Activated CD8-positive, alpha-beta memory T cell treated with anti-CD3 and anti-CD28 coated beads for 48 hours (primary cell): ENCODE data around the gene GRHPR.

Source experiments
- DNase-seq, 3 experiments: peaks; one replicate each; pipeline ENCODE4 v3.0.0-alpha.2; 2020; ENCODE audit warnings: low read depth in 2 of 3, low spot score in 2 of 3

The GRHPR gene

GRCh38 chr9:37398464-37399025, 24.0 kb upstream of the GRHPR start:
- DNase-seq, result no peak

GRCh38 chr9:37399336-37399735, 23.2 kb upstream of the GRHPR start:
- DNase-seq, result no peak

GRCh38 chr9:37404590-37404989, 17.9 kb upstream of the GRHPR start:
- no peak for DNase-seq

- DNase-seq, result no peak
Measured at GRCh38 chr9:37405350-37405749, 17.1 kb upstream of the GRHPR start.

- no peak for DNase-seq
Measured at GRCh38 chr9:37405764-37406380, 16.6 kb upstream of the GRHPR start.

- no peak for DNase-seq
Measured at GRCh38 chr9:37406603-37407401, 15.7 kb upstream of the GRHPR start.

GRCh38 chr9:37407468-37407867, 15.0 kb upstream of the GRHPR start:
- no peak for DNase-seq

- peak in 2 of 3 experiments; percentile 39 to 41 for DNase-seq
Measured at GRCh38 chr9:37408933-37409710, 13.4 kb upstream of the GRHPR start.

GRCh38 chr9:37410354-37410861, 12.1 kb upstream of the GRHPR start:
- DNase-seq, result no peak

- no peak for DNase-seq
Measured at GRCh38 chr9:37410969-37411785, 11.3 kb upstream of the GRHPR start.

- DNase-seq, result no peak
Measured at GRCh38 chr9:37412431-37413151, 9.9 kb upstream of the GRHPR start.

- DNase-seq, result no peak
Measured at GRCh38 chr9:37413311-37413710, 9.2 kb upstream of the GRHPR start.

GRCh38 chr9:37414503-37414943, 8.0 kb upstream of the GRHPR start:
- no peak for DNase-seq

GRCh38 chr9:37415011-37415719, 7.3 kb upstream of the GRHPR start:
- DNase-seq, result peak; percentile 47 to 60 (median 48)

- DNase-seq, result no peak
Measured at GRCh38 chr9:37417252-37417803, 5.2 kb upstream of the GRHPR start.

GRCh38 chr9:37417857-37418618, 4.5 kb upstream of the GRHPR start:
- DNase-seq, result no peak

GRCh38 chr9:37419204-37419603, 3.3 kb upstream of the GRHPR start:
- DNase-seq, result no peak
